Measurements from ENCODE around the gene L3MBTL4.

The L3MBTL4 gene

DNA sequence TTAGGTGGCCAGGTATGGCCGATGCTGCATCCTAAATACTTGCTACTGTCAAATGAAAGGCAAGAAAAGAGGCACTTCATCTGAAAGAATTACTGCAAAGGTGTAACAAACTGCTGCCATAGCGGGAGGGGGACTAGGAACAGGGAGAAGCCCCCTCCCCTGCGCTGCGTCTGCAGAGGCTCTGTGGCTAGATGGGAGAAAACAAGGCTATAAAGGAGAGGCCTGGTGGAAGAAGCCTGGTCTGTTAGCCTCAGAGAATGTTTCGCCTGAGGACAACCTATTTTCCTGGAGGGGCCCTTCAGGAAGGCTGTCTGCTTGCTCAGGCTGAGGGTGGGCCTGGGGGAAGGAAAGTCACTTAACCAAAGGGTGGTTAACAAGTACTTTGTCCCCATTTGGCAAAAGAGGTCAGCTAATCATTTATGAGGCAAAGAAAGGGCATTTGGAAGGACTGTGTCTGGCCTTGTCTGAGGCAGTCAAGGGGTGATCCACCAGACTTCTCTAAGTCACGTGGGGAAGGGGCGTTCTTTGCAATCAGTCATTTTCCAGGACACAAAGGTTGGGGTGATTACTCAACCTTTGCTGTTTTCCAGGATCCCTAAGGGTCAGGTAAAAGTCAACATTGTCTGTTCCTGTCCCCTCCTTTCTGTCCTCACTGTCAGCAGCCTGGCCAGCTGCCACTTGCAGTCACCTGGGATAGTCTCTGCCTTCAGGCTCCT is 416.4 kb downstream of the L3MBTL4 start:
- TF ChIP-seq ZBTB7A (IDR thresholded peaks at IDR 0.05; ENCODE audit: low read depth), result no peak
- TF ChIP-seq TAF1 (IDR thresholded peaks at IDR 0.05; ENCODE audit: low read depth), result no peak
- TF ChIP-seq EGR1 (IDR thresholded peaks at IDR 0.05), result no peak
- TF ChIP-seq NFIC (IDR thresholded peaks at IDR 0.05), result no peak
- TF ChIP-seq, protein P1, sequence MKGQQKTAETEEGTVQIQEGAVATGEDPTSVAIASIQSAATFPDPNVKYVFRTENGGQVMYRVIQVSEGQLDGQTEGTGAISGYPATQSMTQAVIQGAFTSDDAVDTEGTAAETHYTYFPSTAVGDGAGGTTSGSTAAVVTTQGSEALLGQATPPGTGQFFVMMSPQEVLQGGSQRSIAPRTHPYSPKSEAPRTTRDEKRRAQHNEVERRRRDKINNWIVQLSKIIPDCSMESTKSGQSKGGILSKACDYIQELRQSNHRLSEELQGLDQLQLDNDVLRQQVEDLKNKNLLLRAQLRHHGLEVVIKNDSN (IDR thresholded peaks at IDR 0.05), result no peak
- no peak for TF ChIP-seq CEBPB (IDR thresholded peaks at IDR 0.05)

DNA sequence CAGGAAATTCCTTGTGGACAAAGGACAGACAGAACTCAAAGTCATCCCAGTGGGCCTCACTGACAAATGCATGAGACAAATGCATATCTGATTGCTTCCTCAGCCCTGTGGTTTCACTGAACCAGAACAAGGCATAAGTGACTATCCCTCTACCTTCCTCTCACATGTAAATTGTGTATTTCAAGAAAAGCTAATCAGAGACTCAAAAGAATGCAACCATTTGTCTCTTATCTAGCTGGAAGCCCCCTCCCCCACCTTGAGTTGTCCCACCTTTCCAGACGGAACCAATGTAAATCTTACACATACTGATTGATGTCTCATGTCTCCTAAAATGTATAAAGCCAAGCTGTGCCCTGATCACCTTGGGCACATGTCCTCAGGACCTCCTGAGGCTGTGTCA is 417.4 kb downstream of the L3MBTL4 start:
- TF ChIP-seq YY1 (IDR thresholded peaks at IDR 0.05; ENCODE audit: low read depth), result no peak
- no peak for TF ChIP-seq TCF12 (IDR thresholded peaks at IDR 0.05; ENCODE audit: low read depth)
- TF ChIP-seq CEBPB (IDR thresholded peaks at IDR 0.05), result no peak
- no peak for TF ChIP-seq CREB1 (IDR thresholded peaks at IDR 0.05; ENCODE audit: low read depth)
- no peak for TF ChIP-seq TEAD4 (IDR thresholded peaks at IDR 0.05)
- TF ChIP-seq, protein P2, sequence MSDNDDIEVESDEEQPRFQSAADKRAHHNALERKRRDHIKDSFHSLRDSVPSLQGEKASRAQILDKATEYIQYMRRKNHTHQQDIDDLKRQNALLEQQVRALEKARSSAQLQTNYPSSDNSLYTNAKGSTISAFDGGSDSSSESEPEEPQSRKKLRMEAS (IDR thresholded peaks at IDR 0.05), result no peak
- TF ChIP-seq, protein P3, sequence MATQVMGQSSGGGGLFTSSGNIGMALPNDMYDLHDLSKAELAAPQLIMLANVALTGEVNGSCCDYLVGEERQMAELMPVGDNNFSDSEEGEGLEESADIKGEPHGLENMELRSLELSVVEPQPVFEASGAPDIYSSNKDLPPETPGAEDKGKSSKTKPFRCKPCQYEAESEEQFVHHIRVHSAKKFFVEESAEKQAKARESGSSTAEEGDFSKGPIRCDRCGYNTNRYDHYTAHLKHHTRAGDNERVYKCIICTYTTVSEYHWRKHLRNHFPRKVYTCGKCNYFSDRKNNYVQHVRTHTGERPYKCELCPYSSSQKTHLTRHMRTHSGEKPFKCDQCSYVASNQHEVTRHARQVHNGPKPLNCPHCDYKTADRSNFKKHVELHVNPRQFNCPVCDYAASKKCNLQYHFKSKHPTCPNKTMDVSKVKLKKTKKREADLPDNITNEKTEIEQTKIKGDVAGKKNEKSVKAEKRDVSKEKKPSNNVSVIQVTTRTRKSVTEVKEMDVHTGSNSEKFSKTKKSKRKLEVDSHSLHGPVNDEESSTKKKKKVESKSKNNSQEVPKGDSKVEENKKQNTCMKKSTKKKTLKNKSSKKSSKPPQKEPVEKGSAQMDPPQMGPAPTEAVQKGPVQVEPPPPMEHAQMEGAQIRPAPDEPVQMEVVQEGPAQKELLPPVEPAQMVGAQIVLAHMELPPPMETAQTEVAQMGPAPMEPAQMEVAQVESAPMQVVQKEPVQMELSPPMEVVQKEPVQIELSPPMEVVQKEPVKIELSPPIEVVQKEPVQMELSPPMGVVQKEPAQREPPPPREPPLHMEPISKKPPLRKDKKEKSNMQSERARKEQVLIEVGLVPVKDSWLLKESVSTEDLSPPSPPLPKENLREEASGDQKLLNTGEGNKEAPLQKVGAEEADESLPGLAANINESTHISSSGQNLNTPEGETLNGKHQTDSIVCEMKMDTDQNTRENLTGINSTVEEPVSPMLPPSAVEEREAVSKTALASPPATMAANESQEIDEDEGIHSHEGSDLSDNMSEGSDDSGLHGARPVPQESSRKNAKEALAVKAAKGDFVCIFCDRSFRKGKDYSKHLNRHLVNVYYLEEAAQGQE (IDR thresholded peaks at IDR 0.05; ENCODE audit: low read depth), result no peak

- TF ChIP-seq TEAD4 (IDR thresholded peaks at IDR 0.05) (no peak), YY1 (IDR thresholded peaks at IDR 0.05; ENCODE audit: low read depth) (no peak), NFIC (IDR thresholded peaks at IDR 0.05) (no peak), ZBTB7A (IDR thresholded peaks at IDR 0.05; ENCODE audit: low read depth) (no peak), CEBPB (IDR thresholded peaks at IDR 0.05) (no peak), RAD21 (IDR thresholded peaks at IDR 0.05; ENCODE audit: low read depth) (no peak), EGR1 (IDR thresholded peaks at IDR 0.05) (no peak), TAF1 (IDR thresholded peaks at IDR 0.05; ENCODE audit: low read depth) (no peak), EP300 (IDR thresholded peaks at IDR 0.05; ENCODE audit: borderline replicate concordance) (no peak), TCF12 (IDR thresholded peaks at IDR 0.05; ENCODE audit: low read depth) (no peak)
- TF ChIP-seq, protein P1 (IDR thresholded peaks at IDR 0.05), result no peak
- TF ChIP-seq, protein P3 (IDR thresholded peaks at IDR 0.05; ENCODE audit: low read depth), result no peak
- TF ChIP-seq, protein P2 (IDR thresholded peaks at IDR 0.05), result no peak
Measured at GRCh38 chr18:5995626-5996025, 419.1 kb downstream of the L3MBTL4 start.

GRCh38 chr18:5993938-5994337 is 420.8 kb downstream of the L3MBTL4 start:
- TF ChIP-seq, protein P2 (IDR thresholded peaks at IDR 0.05), result no peak
- TF ChIP-seq FOXM1 (IDR thresholded peaks at IDR 0.05; ENCODE audit: borderline replicate concordance, low read depth), result no peak

GRCh38 chr18:5992381-5992780 is 422.3 kb downstream of the L3MBTL4 start:
- TF ChIP-seq, protein P2 (IDR thresholded peaks at IDR 0.05), result no peak
- TF ChIP-seq EGR1 (IDR thresholded peaks at IDR 0.05) (no peak), NFIC (IDR thresholded peaks at IDR 0.05) (no peak), TAF1 (IDR thresholded peaks at IDR 0.05; ENCODE audit: low read depth) (no peak), RAD21 (IDR thresholded peaks at IDR 0.05; ENCODE audit: low read depth) (no peak), ZBTB7A (IDR thresholded peaks at IDR 0.05; ENCODE audit: low read depth) (no peak), FOXM1 (IDR thresholded peaks at IDR 0.05; ENCODE audit: borderline replicate concordance, low read depth) (no peak), EP300 (IDR thresholded peaks at IDR 0.05; ENCODE audit: borderline replicate concordance) (no peak), YY1 (IDR thresholded peaks at IDR 0.05; ENCODE audit: low read depth) (no peak), CREB1 (IDR thresholded peaks at IDR 0.05; ENCODE audit: low read depth) (no peak), TCF12 (IDR thresholded peaks at IDR 0.05; ENCODE audit: low read depth) (no peak), CEBPB (IDR thresholded peaks at IDR 0.05) (no peak), TEAD4 (IDR thresholded peaks at IDR 0.05) (no peak)
- TF ChIP-seq, protein P3 (IDR thresholded peaks at IDR 0.05; ENCODE audit: low read depth), result no peak
- TF ChIP-seq, protein P1 (IDR thresholded peaks at IDR 0.05), result no peak
